ENCODE measurements around the gene NLRC5.

NLRC5 gene

GRCh38 chr16:57030346-57030902 lies 41.1 kb downstream of the NLRC5 start:
- H3K36me3 ChIP-seq: no peaks in the 10 kb centered on the region
- DNase-seq: no peak
- H3K4me1 ChIP-seq: no peaks in the 10 kb centered on the region
- TF ChIP-seq, protein P1, sequence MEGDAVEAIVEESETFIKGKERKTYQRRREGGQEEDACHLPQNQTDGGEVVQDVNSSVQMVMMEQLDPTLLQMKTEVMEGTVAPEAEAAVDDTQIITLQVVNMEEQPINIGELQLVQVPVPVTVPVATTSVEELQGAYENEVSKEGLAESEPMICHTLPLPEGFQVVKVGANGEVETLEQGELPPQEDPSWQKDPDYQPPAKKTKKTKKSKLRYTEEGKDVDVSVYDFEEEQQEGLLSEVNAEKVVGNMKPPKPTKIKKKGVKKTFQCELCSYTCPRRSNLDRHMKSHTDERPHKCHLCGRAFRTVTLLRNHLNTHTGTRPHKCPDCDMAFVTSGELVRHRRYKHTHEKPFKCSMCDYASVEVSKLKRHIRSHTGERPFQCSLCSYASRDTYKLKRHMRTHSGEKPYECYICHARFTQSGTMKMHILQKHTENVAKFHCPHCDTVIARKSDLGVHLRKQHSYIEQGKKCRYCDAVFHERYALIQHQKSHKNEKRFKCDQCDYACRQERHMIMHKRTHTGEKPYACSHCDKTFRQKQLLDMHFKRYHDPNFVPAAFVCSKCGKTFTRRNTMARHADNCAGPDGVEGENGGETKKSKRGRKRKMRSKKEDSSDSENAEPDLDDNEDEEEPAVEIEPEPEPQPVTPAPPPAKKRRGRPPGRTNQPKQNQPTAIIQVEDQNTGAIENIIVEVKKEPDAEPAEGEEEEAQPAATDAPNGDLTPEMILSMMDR (IDR thresholded peaks at IDR 0.05; ENCODE audit: low read depth, low read length): no peak
- H3K27me3 ChIP-seq: no peaks in the 10 kb centered on the region
- H3K4me3 ChIP-seq (ENCODE audit: low read depth, low read length): no peak overlapping the region
- H3K9me3 ChIP-seq: no peaks in the 10 kb centered on the region

GRCh38 chr16:57031156-57031555 lies 41.8 kb downstream of the NLRC5 start:
- Histone ChIP-seq H3K4me3 (ENCODE audit: low read depth, low read length) (no peak overlapping the region), H3K4me1 (no peaks in the 10 kb centered on the region), H3K27me3 (no peaks in the 10 kb centered on the region), H3K36me3 (no peaks in the 10 kb centered on the region), H3K9me3 (no peaks in the 10 kb centered on the region)
- TF ChIP-seq, protein P1 (IDR thresholded peaks at IDR 0.05; ENCODE audit: low read depth, low read length): no peak
- no peak for DNase-seq

DNA sequence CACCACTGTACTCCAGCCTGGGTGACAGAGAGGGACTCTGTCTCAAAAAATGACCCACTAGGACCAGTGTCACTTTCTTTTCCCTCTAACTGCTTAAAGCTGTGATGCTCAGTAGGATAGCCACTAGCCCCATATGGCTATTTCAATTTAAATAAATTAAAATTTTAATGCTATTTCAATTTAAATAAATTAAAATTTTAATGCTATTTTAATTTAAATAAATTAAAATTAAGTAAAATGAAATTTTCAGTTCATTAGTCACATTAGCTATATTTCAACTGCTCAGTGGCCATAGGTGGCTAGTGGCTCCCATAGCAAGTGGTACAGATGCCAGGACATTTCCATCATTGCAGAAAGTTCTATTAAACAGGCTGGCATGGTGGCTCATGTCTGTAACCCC lies 43.0 kb downstream of the NLRC5 start:
- H3K27me3 ChIP-seq: no peaks in the 10 kb centered on the region
- no peak for DNase-seq
- H3K4me3 ChIP-seq (ENCODE audit: low read depth, low read length): no peak overlapping the region
- no peaks in the 10 kb centered on the region for H3K36me3 ChIP-seq
- H3K4me1 ChIP-seq: no peaks in the 10 kb centered on the region
- TF ChIP-seq, protein P1 (IDR thresholded peaks at IDR 0.05; ENCODE audit: low read depth, low read length): no peak
- H3K9me3 ChIP-seq: no peaks in the 10 kb centered on the region

DNA sequence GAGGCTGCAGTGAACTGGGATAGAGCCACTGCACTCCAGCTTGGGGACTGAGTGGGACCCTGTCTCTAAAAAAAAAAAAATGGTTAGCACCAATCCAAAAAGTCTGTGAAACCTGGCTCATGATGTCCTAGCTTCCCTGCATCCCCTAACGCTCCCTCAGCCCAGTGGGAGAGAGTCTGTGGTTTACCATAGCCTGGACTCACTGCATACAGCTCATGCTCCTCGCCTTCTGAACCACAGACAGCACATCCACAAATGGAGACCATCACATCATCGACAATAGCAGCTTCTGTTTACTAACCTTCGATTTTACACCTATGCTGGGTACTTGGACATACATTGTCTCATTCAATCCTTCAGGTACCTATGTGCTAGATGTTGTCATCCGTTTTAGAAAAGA lies 43.6 kb downstream of the NLRC5 start:
- Histone ChIP-seq H3K36me3 (no peaks in the 10 kb centered on the region), H3K27me3 (no peaks in the 10 kb centered on the region), H3K4me1 (no peaks in the 10 kb centered on the region), H3K9me3 (no peaks in the 10 kb centered on the region), H3K4me3 (ENCODE audit: low read depth, low read length) (no peak overlapping the region)
- TF ChIP-seq, protein P1 (IDR thresholded peaks at IDR 0.05; ENCODE audit: low read depth, low read length): no peak
- DNase-seq: no peak

DNA sequence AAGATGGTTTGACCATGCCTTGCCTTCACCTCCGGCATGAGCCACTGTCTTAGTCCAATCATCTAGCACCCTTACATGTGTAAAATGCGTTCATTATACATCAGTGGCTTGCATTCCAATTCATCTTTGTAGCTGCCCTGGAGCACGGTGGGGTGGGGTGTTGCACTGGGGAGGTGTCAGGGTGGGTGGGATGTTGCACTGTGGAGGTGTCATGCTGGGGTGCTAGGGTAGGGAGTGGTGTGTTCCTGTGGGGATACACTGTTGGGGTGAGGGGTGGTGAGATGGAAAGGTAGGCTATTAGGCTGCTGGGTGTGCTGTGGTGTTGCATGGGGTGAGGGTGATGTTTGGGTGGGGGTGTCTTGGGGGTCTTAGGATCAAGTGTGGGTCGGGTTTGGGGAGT lies 47.0 kb downstream of the NLRC5 start:
- no peaks in the 10 kb centered on the region for H3K27me3 ChIP-seq
- H3K4me3 ChIP-seq (ENCODE audit: low read depth, low read length): no peak overlapping the region
- TF ChIP-seq, protein P1 (IDR thresholded peaks at IDR 0.05; ENCODE audit: low read depth, low read length): no peak
- H3K9me3 ChIP-seq: no peaks in the 10 kb centered on the region
- H3K4me1 ChIP-seq: no peaks in the 10 kb centered on the region
- DNase-seq: no peak
- H3K36me3 ChIP-seq: no peaks in the 10 kb centered on the region

DNA sequence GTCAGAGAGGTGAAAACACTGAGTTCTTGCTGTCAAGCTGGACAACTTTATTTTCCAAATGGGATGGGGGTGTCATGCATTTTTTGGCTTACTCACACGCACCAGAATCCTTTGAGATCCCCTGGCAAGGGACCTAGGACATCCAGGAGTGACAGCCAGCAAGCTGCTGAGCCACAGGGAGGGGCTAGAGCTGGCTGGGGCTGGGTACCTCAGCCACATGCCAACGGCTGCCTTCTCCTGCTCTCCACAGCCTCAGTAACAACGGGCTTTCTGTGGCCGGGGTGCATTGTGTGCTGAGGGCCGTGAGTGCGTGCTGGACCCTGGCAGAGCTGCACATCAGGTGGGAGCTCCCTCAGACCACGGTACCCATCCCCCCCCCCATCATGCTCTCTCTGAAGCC lies 47.6 kb downstream of the NLRC5 start:
- Histone ChIP-seq H3K36me3 (no peaks in the 10 kb centered on the region), H3K4me1 (no peaks in the 10 kb centered on the region), H3K4me3 (ENCODE audit: low read depth, low read length) (no peak overlapping the region), H3K9me3 (no peaks in the 10 kb centered on the region), H3K27me3 (no peaks in the 10 kb centered on the region)
- TF ChIP-seq, protein P1 (IDR thresholded peaks at IDR 0.05; ENCODE audit: low read depth, low read length): no peak
- DNase-seq: no peak
